ACC112 (cell line): Measurements from ENCODE around the gene BRD1.
"Not testable (repeated sequence)": the region's sequence is repeated elsewhere in the genome, so short reads cannot be mapped to it uniquely, and the experiment has no call there.

Experiments
- H2AFZ ChIP-seq: fragments of 200-600 bp; sonication (generic); one replicate; pipeline ENCODE4 v1.6.0; 2017; ENCODE audit warnings: antibody characterized with exemption, low read length; ENCODE audit not compliant: unreplicated experiment
- H3K27ac ChIP-seq: fragments of 200-600 bp; sonication (generic); 2 replicates; pipeline ENCODE4 v1.5.1; 2014; ENCODE audit warnings: low read depth, mild to moderate bottlenecking, antibody characterized with exemption, low read length, moderate library complexity
- H3K27me3 ChIP-seq: fragments of 200-600 bp; sonication (generic); 2 replicates; pipeline ENCODE4 v1.6.1; 2014; ENCODE audit warnings: mild to moderate bottlenecking, antibody characterized with exemption, low read length, moderate library complexity, mixed read lengths; ENCODE audit not compliant: insufficient read depth
- H3K36me3 ChIP-seq: fragments of 200-600 bp; sonication (generic); 2 replicates; pipeline ENCODE4 v1.6.1; 2016; ENCODE audit warnings: mild to moderate bottlenecking, antibody characterized with exemption, low read length, moderate library complexity, mixed read lengths; ENCODE audit not compliant: insufficient read depth
- H3K4me1 ChIP-seq: fragments of 200-600 bp; sonication (generic); one replicate; pipeline ENCODE4 v1.6.1; 2016; ENCODE audit warnings: low read length, mixed read lengths; ENCODE audit not compliant: insufficient read depth, unreplicated experiment, control insufficient read depth
- H3K4me3 ChIP-seq: fragments of 200-600 bp; sonication (generic); 2 replicates; pipeline ENCODE4 v1.5.1; 2014; ENCODE audit warnings: mild to moderate bottlenecking, low read depth, low read length
- H3K79me2 ChIP-seq: fragments of 200-600 bp; sonication (generic); one replicate; pipeline ENCODE4 v1.6.0; 2016; ENCODE audit warnings: low read length; ENCODE audit not compliant: control insufficient read depth, unreplicated experiment, insufficient read depth

The BRD1 gene

DNA sequence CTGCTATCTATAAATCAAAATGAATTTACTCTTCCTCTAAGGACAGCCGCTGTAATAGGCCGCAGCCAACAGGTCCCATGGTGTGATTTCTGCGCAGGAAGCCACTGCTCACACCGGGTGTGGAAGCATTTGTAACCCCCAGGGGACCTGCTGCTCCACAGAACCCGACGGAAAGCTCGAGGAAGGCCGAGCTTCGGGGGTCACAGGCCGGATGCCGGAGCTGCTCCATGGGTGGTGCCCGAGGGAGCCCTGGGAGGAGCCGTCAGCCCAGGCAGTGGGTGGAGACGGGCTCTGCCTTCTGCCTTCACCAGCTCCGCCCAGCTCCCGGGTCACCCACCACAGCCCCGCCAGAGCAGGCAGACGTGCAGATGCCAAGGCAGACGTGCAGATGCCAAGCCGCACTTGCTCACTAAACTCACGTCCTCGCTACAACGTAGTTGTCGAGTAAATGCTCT lies 63.5 kb downstream of the BRD1 start:
- no peaks in the 10 kb centered on the region for H3K79me2 ChIP-seq
- no peak overlapping the region for H2AFZ ChIP-seq
- H3K36me3 ChIP-seq: no peaks in the 10 kb centered on the region
- no peaks in the 10 kb centered on the region for H3K4me1 ChIP-seq
- no peak overlapping the region for H3K27ac ChIP-seq
- no peak overlapping the region for H3K4me3 ChIP-seq
- H3K27me3 ChIP-seq: no peaks in the 10 kb centered on the region

DNA sequence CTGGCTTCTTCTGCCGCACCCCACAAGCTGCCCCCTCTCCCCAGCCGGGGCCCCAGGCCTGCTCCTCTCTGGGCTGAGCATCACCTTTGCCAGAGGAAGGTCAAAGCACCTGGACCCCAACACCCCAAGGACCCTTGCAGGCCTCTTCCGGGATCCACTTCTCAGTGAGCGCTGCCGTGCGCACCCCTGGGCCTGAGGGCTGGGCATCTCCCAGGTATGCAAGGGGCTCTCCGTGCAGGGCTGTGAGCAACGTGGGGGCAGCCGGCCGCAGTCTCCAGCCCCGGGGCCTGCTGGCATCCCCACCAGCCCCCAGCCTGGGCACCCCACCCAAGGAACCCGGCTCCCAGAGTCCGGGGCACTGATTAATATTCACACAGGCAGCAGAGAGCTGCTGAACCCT lies 64.0 kb downstream of the BRD1 start:
- Histone ChIP-seq H3K27ac (no peak overlapping the region), H3K36me3 (no peaks in the 10 kb centered on the region), H3K79me2 (no peaks in the 10 kb centered on the region), H2AFZ (no peak overlapping the region), H3K4me3 (no peak overlapping the region), H3K27me3 (no peaks in the 10 kb centered on the region), H3K4me1 (no peaks in the 10 kb centered on the region)

GRCh38 chr22:49763138-49763537 lies 64.5 kb downstream of the BRD1 start:
- H3K4me3 ChIP-seq: no peak overlapping the region
- no peak overlapping the region for H2AFZ ChIP-seq
- no peaks in the 10 kb centered on the region for H3K4me1 ChIP-seq
- no peak overlapping the region for H3K27ac ChIP-seq
- no peaks in the 10 kb centered on the region for H3K79me2 ChIP-seq
- H3K27me3 ChIP-seq: no peaks in the 10 kb centered on the region
- no peaks in the 10 kb centered on the region for H3K36me3 ChIP-seq

DNA sequence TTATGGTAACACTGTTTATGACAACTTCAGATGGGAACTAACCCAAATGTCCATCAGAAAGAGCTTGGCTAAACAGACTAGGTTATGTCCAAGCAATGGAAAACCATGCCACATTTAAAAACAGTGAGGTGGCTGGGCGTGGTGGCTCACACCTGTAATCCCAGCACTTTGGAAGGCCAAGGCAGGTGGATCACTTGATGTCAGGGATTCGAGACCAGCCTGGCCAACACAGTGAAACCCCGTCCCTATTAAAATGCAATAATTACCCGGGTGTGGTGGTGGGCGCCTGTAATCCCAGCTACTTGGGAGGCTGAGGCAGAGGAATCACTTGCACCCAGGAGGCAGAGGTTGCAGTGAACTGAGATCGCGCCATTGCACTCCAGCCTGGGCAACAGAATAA lies 65.1 kb downstream of the BRD1 start:
- not testable (repeated sequence) for H2AFZ ChIP-seq, H3K36me3 ChIP-seq, H3K4me1 ChIP-seq, H3K27ac ChIP-seq, H3K4me3 ChIP-seq, H3K27me3 ChIP-seq, H3K79me2 ChIP-seq

DNA sequence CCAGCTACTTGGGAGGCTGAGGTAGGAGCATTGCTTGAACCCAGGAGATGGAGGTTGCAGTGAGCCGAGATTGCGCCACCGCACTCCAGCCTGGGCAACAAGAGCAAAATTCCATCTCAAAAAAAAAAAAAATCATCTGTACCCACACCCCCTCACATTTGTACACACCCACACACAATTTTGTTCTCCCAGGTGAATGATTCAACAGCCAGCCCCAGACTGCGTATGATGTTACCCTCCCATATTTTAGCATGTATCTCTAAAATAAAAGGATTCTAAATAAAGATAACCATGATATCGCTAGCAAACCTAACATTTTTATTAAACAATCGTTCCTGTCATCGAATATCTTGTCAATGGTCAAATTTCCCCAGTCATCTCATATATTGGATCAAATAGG lies 65.8 kb downstream of the BRD1 start:
- no peak overlapping the region for H2AFZ ChIP-seq
- no peaks in the 10 kb centered on the region for H3K4me1 ChIP-seq
- no peaks in the 10 kb centered on the region for H3K27me3 ChIP-seq
- H3K36me3 ChIP-seq: no peaks in the 10 kb centered on the region
- H3K79me2 ChIP-seq: no peaks in the 10 kb centered on the region
- no peak overlapping the region for H3K27ac ChIP-seq
- no peak overlapping the region for H3K4me3 ChIP-seq

DNA sequence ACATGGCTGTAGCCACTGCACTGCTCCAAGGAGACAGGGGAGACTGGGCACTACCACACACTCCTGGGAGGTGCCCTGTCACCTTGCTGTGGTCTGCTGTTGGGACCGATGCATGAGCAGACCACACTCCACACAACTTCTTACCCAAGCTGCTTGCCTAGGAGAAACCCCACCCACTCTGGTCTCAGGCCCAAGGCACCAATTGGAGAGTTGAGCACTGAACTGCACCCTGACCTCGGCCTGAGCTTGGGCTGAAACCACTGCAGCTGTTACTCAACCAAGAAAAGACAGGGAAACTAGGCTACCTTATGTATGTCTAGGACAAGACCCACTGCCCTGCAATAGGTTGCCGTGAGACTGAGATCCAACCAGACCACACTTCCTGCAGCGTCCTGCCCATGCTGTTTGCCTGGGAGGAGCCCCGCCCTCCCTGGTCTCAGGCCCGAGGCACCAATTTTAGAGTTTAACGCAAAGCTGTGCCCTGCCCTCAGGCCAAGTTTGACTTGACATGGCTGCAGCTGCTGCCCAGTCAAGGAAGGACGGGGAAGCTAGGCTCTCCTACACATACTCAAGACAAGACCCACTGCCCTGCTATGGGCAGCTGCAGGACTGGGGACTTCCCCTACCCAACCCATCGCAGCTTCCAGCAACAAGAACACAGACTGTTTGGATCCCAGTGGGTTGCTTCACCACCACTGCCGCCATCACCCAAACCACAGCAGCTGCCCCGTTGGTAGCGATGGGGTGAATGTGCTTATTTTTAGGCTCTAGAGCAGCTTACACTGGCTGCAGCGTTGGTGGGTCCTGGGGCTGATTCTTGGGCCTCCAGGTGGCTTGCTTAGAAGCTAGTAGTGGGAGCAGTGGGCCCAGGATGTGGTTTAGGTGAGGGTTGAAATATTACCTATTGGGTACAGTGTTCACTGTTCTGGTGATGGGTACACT lies 66.8 kb downstream of the BRD1 start:
- Histone ChIP-seq H3K4me1 (no peaks in the 10 kb centered on the region), H3K27me3 (no peaks in the 10 kb centered on the region), H3K27ac (no peak overlapping the region), H3K79me2 (no peaks in the 10 kb centered on the region), H2AFZ (no peak overlapping the region), H3K36me3 (no peaks in the 10 kb centered on the region), H3K4me3 (no peak overlapping the region)

DNA sequence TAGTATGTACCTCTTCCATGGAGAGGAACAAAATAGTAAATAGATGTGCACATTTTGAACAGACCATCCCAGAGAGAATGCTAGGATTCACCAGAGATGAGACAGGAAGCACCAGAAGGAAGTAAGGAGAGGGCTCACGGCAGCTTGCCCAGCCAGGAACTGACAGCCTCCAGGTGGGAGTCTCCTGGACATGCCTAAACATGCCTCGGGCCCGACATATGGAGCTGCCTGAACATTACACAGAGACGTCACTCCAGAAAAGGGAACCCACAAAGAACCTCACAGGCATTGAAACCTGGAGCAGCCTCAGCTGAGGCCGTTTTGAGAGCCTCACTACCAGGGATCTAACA lies 67.4 kb downstream of the BRD1 start:
- Histone ChIP-seq H3K4me1 (no peaks in the 10 kb centered on the region), H2AFZ (no peak overlapping the region), H3K27ac (no peak overlapping the region), H3K36me3 (no peaks in the 10 kb centered on the region), H3K79me2 (no peaks in the 10 kb centered on the region), H3K4me3 (no peak overlapping the region), H3K27me3 (no peaks in the 10 kb centered on the region)

DNA sequence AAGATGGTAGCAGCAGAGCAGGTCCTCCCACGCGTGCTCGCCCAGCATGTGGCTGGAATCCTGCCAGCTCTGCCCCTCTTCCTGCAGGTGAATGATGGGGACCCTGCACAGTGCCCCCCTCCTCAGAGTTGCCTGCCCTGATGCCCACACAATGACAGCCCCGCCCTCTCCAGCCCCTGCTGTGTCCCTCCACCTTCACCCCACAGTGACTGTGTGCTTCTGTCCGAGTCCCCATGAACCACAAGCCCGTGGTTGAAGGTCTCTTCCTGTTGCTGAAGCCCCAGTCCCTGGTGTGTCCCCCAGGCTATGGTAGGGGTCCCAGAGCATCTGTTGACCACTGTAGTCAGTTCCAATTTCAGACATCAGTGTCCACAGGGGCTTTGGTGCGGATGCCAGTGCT lies 71.0 kb downstream of the BRD1 start:
- no peak overlapping the region for H3K4me3 ChIP-seq
- H3K79me2 ChIP-seq: no peaks in the 10 kb centered on the region
- no peaks in the 10 kb centered on the region for H3K4me1 ChIP-seq
- H3K27me3 ChIP-seq: no peaks in the 10 kb centered on the region
- H2AFZ ChIP-seq: no peak overlapping the region
- no peak overlapping the region for H3K27ac ChIP-seq
- no peaks in the 10 kb centered on the region for H3K36me3 ChIP-seq

- H3K4me1 ChIP-seq: no peaks in the 10 kb centered on the region
- H2AFZ ChIP-seq: no peak overlapping the region
- no peaks in the 10 kb centered on the region for H3K27me3 ChIP-seq
- H3K79me2 ChIP-seq: no peaks in the 10 kb centered on the region
- H3K36me3 ChIP-seq: no peaks in the 10 kb centered on the region
- no peak overlapping the region for H3K4me3 ChIP-seq
- H3K27ac ChIP-seq: no peak overlapping the region
These were observed 71.5 kb downstream of the BRD1 start for GRCh38 chr22:49756201-49756600.

DNA sequence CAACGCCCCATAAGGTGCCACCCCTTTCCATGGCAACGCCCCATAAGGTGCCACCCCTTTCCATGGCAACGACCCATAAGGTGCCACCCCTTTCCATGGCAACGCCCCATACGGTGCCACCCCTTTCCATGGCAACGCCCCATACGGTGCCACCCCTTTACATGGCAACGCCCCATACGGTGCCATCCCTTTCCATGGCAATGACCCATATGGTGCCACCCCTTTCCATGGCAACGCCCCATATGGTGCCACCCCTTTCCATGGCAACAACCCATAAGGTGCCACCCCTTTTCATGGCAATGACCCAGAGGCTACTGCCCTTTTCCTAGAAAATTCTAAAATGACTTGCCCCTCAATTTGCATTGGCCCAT lies 72.1 kb downstream of the BRD1 start:
- Histone ChIP-seq H3K4me1 (no peaks in the 10 kb centered on the region), H3K79me2 (no peaks in the 10 kb centered on the region), H3K36me3 (no peaks in the 10 kb centered on the region), H3K27me3 (no peaks in the 10 kb centered on the region), H2AFZ (no peak overlapping the region), H3K27ac (no peak overlapping the region), H3K4me3 (no peak overlapping the region)
